Natural killer cell (primary cell): ENCODE measurements around the gene ARHGAP33. TPM values are rescaled to one million over a fixed set of nuclear protein-coding genes. Genes with fewer than 3 reads are reported as not detected.
"Not testable (repeated sequence)": the region's sequence is repeated elsewhere in the genome, so short reads cannot be mapped to it uniquely, and the experiment has no call there.

Experiments used
- ATAC-seq, 3 donors: fragments of 150-1000 bp in 2 of 3; fragments of 200-7000 bp in 1 of 3; cut with Tn5 transposase; 1 replicate in 1 of 3; 2 replicates in 2 of 3; pipeline ENCODE4 v1.10.0; 2021; ENCODE audit warnings: mild to moderate bottlenecking in 2 of 3, moderate library complexity in 2 of 3
- DNase-seq, 2 donors: peaks; one replicate each; pipeline versions ENCODE4 v3.0.0 to v3.0.0-alpha.2; 2013 to 2021; ENCODE audit warnings: mixed read lengths in 1 of 2
- H3K27ac ChIP-seq: one replicate; pipeline ENCODE4 v1.5.1; 2013; ENCODE audit warnings: mild to moderate bottlenecking, low read length
- H3K27me3 ChIP-seq: one replicate; pipeline ENCODE4 v1.6.1; 2013; ENCODE audit warnings: low read length; ENCODE audit not compliant: control insufficient read depth, insufficient read depth
- H3K36me3 ChIP-seq: one replicate; pipeline ENCODE4 v1.6.1; 2013; ENCODE audit warnings: low read length; ENCODE audit not compliant: control insufficient read depth, insufficient read depth
- H3K4me1 ChIP-seq: one replicate; pipeline ENCODE4 v1.6.1; 2013; ENCODE audit warnings: low read length; ENCODE audit not compliant: control insufficient read depth, insufficient read depth
- H3K4me3 ChIP-seq: one replicate; pipeline ENCODE4 v1.5.1; 2013; ENCODE audit warnings: low read length
- H3K9me3 ChIP-seq: one replicate; pipeline ENCODE4 v1.6.1; 2013; ENCODE audit warnings: low read length; ENCODE audit not compliant: control insufficient read depth, insufficient read depth
- H3K27ac Mint-ChIP-seq, 2 donors: one replicate each; pipeline ENCODE4 v1.8.0; 2022; ENCODE audit warnings: mild to moderate bottlenecking in 2 of 2, mixed read lengths in 2 of 2, moderate library complexity in 1 of 2
- H3K27me3 Mint-ChIP-seq, 2 donors: one replicate each; pipeline ENCODE4 v1.8.0; 2022; ENCODE audit warnings: low read depth in 2 of 2, mixed read lengths in 2 of 2
- H3K36me3 Mint-ChIP-seq: one replicate; pipeline ENCODE4 v1.8.0; 2022; ENCODE audit warnings: mixed read lengths
- H3K4me1 Mint-ChIP-seq, 2 donors: one replicate each; pipeline ENCODE4 v1.8.0; 2022; ENCODE audit warnings: mixed read lengths in 2 of 2
- H3K4me3 Mint-ChIP-seq: one replicate; pipeline ENCODE4 v1.8.0; 2022; ENCODE audit warnings: mild to moderate bottlenecking, moderate library complexity, mixed read lengths
- H3K9me3 Mint-ChIP-seq, 2 donors: one replicate each; pipeline ENCODE4 v1.8.0; 2022; ENCODE audit warnings: mixed read lengths in 2 of 2
- WGBS: methylation state at CpG from one replicate; pipeline ENCODE4 v1.1.7; 2013; ENCODE audit warnings: missing lambda C conversion rate; ENCODE audit not compliant: insufficient coverage; 5-methylcytosine and 5-hydroxymethylcytosine counted together
- intact Hi-C: fragments of 100-400 bp; cut with micrococcal nuclease; formaldehyde crosslinking; loops from one replicate; pipeline ENCODE4 v1.14.2; 2022
- total RNA-seq, 4 donors: library from RNA; stranded (reverse); fragments of 120-200 nt in 1 of 4; gene quantifications; one replicate each; pipeline versions ENCODE4 v1.2.3 to v1.2.4, GENCODE V29; 2013 to 2022
- TF ChIP-seq, protein P1 (sequence below): fragments of 200-600 bp; IDR thresholded peaks from one replicate; pipeline ENCODE4 v1.8.0; 2022; ENCODE audit warnings: antibody characterized with exemption

Gene ARHGAP33
- total RNA-seq, 3 donors from 2014 or later (not counting 1 experiment from before 2014, with no cell fraction given) = 34.4 to 39.3 (median 37.5) TPM

DNA sequence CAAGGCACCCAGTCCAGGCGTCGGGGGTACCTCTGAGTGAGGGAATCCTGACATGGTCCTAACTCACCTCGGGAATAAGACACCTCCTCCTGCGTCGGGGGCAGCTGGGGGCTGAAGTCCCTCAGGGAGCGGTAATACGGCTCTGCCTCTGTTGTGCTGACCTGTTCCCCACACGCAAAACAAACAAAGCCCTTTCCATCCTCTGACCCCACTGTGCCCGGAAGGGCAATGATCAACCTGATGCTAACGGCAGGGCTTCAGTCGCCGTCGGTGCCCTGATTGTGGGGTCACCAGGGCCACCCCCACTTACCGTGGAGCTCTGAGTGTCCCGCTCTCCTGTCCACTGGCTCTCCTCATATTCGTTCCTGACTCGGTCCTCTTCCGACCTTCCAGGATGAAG is 55.6 kb downstream of the ARHGAP33 start:
- intact Hi-C loops = no loop called here
- H3K36me3 Mint-ChIP-seq = no peaks in the 10 kb centered on the region
- DNase-seq = no peak
- no peak for ATAC-seq
- no peak overlapping the region for H3K4me3 ChIP-seq
- H3K27ac ChIP-seq = no peak overlapping the region
- TF ChIP-seq, protein P1, sequence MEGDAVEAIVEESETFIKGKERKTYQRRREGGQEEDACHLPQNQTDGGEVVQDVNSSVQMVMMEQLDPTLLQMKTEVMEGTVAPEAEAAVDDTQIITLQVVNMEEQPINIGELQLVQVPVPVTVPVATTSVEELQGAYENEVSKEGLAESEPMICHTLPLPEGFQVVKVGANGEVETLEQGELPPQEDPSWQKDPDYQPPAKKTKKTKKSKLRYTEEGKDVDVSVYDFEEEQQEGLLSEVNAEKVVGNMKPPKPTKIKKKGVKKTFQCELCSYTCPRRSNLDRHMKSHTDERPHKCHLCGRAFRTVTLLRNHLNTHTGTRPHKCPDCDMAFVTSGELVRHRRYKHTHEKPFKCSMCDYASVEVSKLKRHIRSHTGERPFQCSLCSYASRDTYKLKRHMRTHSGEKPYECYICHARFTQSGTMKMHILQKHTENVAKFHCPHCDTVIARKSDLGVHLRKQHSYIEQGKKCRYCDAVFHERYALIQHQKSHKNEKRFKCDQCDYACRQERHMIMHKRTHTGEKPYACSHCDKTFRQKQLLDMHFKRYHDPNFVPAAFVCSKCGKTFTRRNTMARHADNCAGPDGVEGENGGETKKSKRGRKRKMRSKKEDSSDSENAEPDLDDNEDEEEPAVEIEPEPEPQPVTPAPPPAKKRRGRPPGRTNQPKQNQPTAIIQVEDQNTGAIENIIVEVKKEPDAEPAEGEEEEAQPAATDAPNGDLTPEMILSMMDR = no peak
- H3K4me1 ChIP-seq = no peaks in the 10 kb centered on the region
- no peak overlapping the region for H3K27ac Mint-ChIP-seq
- H3K4me3 Mint-ChIP-seq = no peak overlapping the region
- H3K4me1 Mint-ChIP-seq = no peaks in the 10 kb centered on the region
- 75% methylated on average over 14 of the region's 18 CpGs for WGBS
- H3K27me3 Mint-ChIP-seq = peaks cover 7 to 9% of the 10 kb centered on the region in 2 donors
- H3K36me3 ChIP-seq = no peaks in the 10 kb centered on the region
- no peaks in the 10 kb centered on the region for H3K9me3 ChIP-seq
- no peaks in the 10 kb centered on the region for H3K9me3 Mint-ChIP-seq
- no peaks in the 10 kb centered on the region for H3K27me3 ChIP-seq

DNA sequence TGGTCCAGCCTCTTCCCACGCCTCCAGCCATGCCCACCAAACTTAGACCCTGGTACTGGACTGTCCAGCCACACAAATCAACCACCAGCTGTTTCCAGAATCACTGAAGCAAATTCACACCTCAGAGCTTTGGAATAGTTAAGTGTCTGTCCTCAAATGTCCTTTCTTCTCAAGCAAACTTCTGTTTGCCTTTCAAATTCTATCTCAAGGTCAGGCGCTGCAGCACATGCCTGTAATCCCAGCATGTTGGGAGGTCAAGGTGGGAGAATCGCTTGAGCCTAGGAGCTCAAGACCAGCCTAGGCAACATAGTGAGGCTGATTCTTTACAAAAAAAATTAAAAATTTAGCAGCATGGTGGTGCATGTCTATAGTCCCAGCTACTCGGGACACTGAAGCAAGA is 56.7 kb downstream of the ARHGAP33 start:
- Histone ChIP-seq H3K27me3 (no peaks in the 10 kb centered on the region), H3K4me3 (no peak overlapping the region)

GRCh38 chr19:35833972-35834371 is 58.6 kb downstream of the ARHGAP33 start:
- no peak for DNase-seq
- no peaks in the 10 kb centered on the region for H3K36me3 Mint-ChIP-seq
- H3K27ac Mint-ChIP-seq = no peak overlapping the region
- no peak for ATAC-seq
- H3K4me3 ChIP-seq = no peak overlapping the region
- no peaks in the 10 kb centered on the region for H3K27me3 ChIP-seq
- peaks cover 7 to 18% of the 10 kb centered on the region in 2 donors for H3K27me3 Mint-ChIP-seq
- H3K9me3 Mint-ChIP-seq = no peaks in the 10 kb centered on the region
- H3K36me3 ChIP-seq = no peaks in the 10 kb centered on the region
- no peaks in the 10 kb centered on the region for H3K9me3 ChIP-seq
- intact Hi-C loops = no loop called here
- WGBS = 59% methylated on average over 7 of the region's 7 CpGs
- TF ChIP-seq, protein P1 = no peak
- no peaks in the 10 kb centered on the region for H3K4me1 ChIP-seq
- no peaks in the 10 kb centered on the region for H3K4me1 Mint-ChIP-seq
- H3K27ac ChIP-seq = no peak overlapping the region
- no peak overlapping the region for H3K4me3 Mint-ChIP-seq

More for the DNA sequence above, 56.7 kb downstream of the ARHGAP33 start:
- intact Hi-C loops = no loop called here
- no peaks in the 10 kb centered on the region for H3K4me1 Mint-ChIP-seq
- DNase-seq (no peak), ATAC-seq (no peak)
- H3K9me3 Mint-ChIP-seq = no peaks in the 10 kb centered on the region
- Histone ChIP-seq H3K27ac (no peak overlapping the region), H3K4me1 (no peaks in the 10 kb centered on the region), H3K36me3 (no peaks in the 10 kb centered on the region), H3K9me3 (no peaks in the 10 kb centered on the region)
- no peak overlapping the region for H3K27ac Mint-ChIP-seq
- WGBS = 73% methylated on average over 4 of the region's 4 CpGs
- no peaks in the 10 kb centered on the region for H3K36me3 Mint-ChIP-seq
- TF ChIP-seq, protein P1 = no peak
- peaks cover 7 to 15% of the 10 kb centered on the region in 2 donors for H3K27me3 Mint-ChIP-seq
- H3K4me3 Mint-ChIP-seq = no peak overlapping the region

GRCh38 chr19:35836096-35836495 is 60.7 kb downstream of the ARHGAP33 start:
- H3K27ac ChIP-seq, H3K4me1 ChIP-seq, DNase-seq, H3K4me1 Mint-ChIP-seq, H3K27ac Mint-ChIP-seq, ATAC-seq, H3K36me3 ChIP-seq, H3K36me3 Mint-ChIP-seq, H3K9me3 Mint-ChIP-seq, H3K27me3 ChIP-seq, H3K9me3 ChIP-seq, H3K4me3 ChIP-seq, H3K4me3 Mint-ChIP-seq, intact Hi-C loops: not testable (repeated sequence)
- WGBS = 64% methylated on average over 11 of the region's 11 CpGs
- H3K27me3 Mint-ChIP-seq = peaks cover 7 to 18% of the 10 kb centered on the region in 2 donors

Other genes starting within 250 kb of the ARHGAP33 start
- gene SBSN, start 247.3 kb upstream of the ARHGAP33 start, total RNA-seq = not detected
- not detected for gene GAPDHS, start 242.1 kb upstream of the ARHGAP33 start, total RNA-seq
- gene TMEM147, start 229.9 kb upstream of the ARHGAP33 start, total RNA-seq = 10 to 100 TPM; 30.6 to 37.9 (median 31.2) TPM
- not detected for gene ATP4A, start 211.9 kb upstream of the ARHGAP33 start, total RNA-seq
- gene PMIS2, start 189.4 kb upstream of the ARHGAP33 start, total RNA-seq = not detected
- 10 to 100 TPM; 17.5 to 26.4 (median 21.6) TPM for gene HAUS5, start 162.8 kb upstream of the ARHGAP33 start, total RNA-seq
- gene RBM42, start 146.5 kb upstream of the ARHGAP33 start, total RNA-seq = 10 to 100 TPM; 51.6 to 61.7 (median 58.2) TPM
- 1 to 10 TPM in 1 of 3 donors, under 1 TPM in 2; 0.48 to 2.0 (median 0.87) TPM for gene ETV2, start 133.8 kb upstream of the ARHGAP33 start, total RNA-seq
- 100 to 1,000 TPM; 213 to 247 (median 215) TPM for gene COX6B1, start 127.2 kb upstream of the ARHGAP33 start, total RNA-seq
- gene UPK1A, start 109.0 kb upstream of the ARHGAP33 start, total RNA-seq = not detected
- gene ZBTB32, start 71.0 kb upstream of the ARHGAP33 start, total RNA-seq = 1 to 10 TPM in 1 of 3 donors, under 1 TPM in 2; 0.27 to 1.8 (median 0.35) TPM
- gene KMT2B, start 57.6 kb upstream of the ARHGAP33 start, total RNA-seq = 10 to 100 TPM; 60.8 to 70.9 (median 70.7) TPM
- gene IGFLR1, start 33.1 kb upstream of the ARHGAP33 start, total RNA-seq = 10 to 100 TPM; 57.7 to 75.6 (median 69.6) TPM
- 10 to 100 TPM; 63.7 to 78.2 (median 73.0) TPM for gene U2AF1L4, start 30.1 kb upstream of the ARHGAP33 start, total RNA-seq
- 10 to 100 TPM; 38.5 to 45.0 (median 41.0) TPM for gene PSENEN, start 29.9 kb upstream of the ARHGAP33 start, total RNA-seq
- 10 to 100 TPM; 16.7 to 22.1 (median 18.2) TPM for gene LIN37, start 27.0 kb upstream of the ARHGAP33 start, total RNA-seq
- not detected for gene HSPB6, start 18.5 kb upstream of the ARHGAP33 start, total RNA-seq
- gene PROSER3, start 17.4 kb upstream of the ARHGAP33 start, total RNA-seq = 10 to 100 TPM; 33.1 to 40.2 (median 35.9) TPM
- gene PRODH2, start 37.3 kb downstream of the ARHGAP33 start, total RNA-seq = not detected
- under 1 TPM in 1 of 3 donors, not detected in 2; 0.93 TPM for gene NPHS1, start 76.9 kb downstream of the ARHGAP33 start, total RNA-seq
- gene KIRREL2, start 81.3 kb downstream of the ARHGAP33 start, total RNA-seq = under 1 TPM in 1 of 3 donors, not detected in 2; 0.27 TPM
- gene APLP1, start 93.0 kb downstream of the ARHGAP33 start, total RNA-seq = not detected
- gene NFKBID, start 125.0 kb downstream of the ARHGAP33 start, total RNA-seq = 100 to 1,000 TPM in 2 of 3 donors, 10 to 100 TPM in 1; 90.1 to 220 (median 101) TPM
- gene HCST, start 127.0 kb downstream of the ARHGAP33 start, total RNA-seq = 100 to 1,000 TPM; 281 to 307 (median 296) TPM
- 100 to 1,000 TPM; 439 to 494 (median 469) TPM for gene TYROBP, start 132.7 kb downstream of the ARHGAP33 start, total RNA-seq
- 1 to 10 TPM; 2.6 to 9.3 (median 3.2) TPM for gene LRFN3, start 160.8 kb downstream of the ARHGAP33 start, total RNA-seq
- gene SDHAF1, start 219.6 kb downstream of the ARHGAP33 start, total RNA-seq = 10 to 100 TPM in 2 of 3 donors, 1 to 10 TPM in 1; 9.2 to 12.1 (median 10.5) TPM
- gene SYNE4, start 233.2 kb downstream of the ARHGAP33 start, total RNA-seq = 1 to 10 TPM in 2 of 3 donors, under 1 TPM in 1; 0.41 to 2.6 (median 1.5) TPM
- 10 to 100 TPM; 39.0 to 57.3 (median 48.1) TPM for gene ALKBH6, start 238.6 kb downstream of the ARHGAP33 start, total RNA-seq